ENCODE measurements around the gene PLEKHG4.
A peak's percentile ranks its signal among the peaks of the same experiment; 100 is the strongest.

Gene PLEKHG4

GRCh38 chr16:67311607-67312488, 32.5 kb downstream of the PLEKHG4 start:
- Histone ChIP-seq H3K27me3 (ENCODE audit: insufficient read depth, low read length) (no peaks in the 10 kb centered on the region), H3K27ac (ENCODE audit: low read depth, low read length) (peak overlapping the region; percentile 85), H3K4me3 (ENCODE audit: low read depth, low read length) (no peak overlapping the region), H3K36me3 (ENCODE audit: insufficient read depth, low read length) (no peaks in the 10 kb centered on the region), H3K4me1 (ENCODE audit: control insufficient read depth, insufficient read depth, low read length, unreplicated experiment) (peaks cover 18% of the 10 kb centered on the region), H2AFZ (ENCODE audit: low read length, unreplicated experiment) (no peak overlapping the region), H3K79me2 (ENCODE audit: control insufficient read depth, insufficient read depth, low read length, unreplicated experiment) (no peaks in the 10 kb centered on the region)

- Histone ChIP-seq H3K4me3 (ENCODE audit: low read depth, low read length) (no peak overlapping the region), H3K27me3 (ENCODE audit: insufficient read depth, low read length) (no peaks in the 10 kb centered on the region), H3K79me2 (ENCODE audit: control insufficient read depth, insufficient read depth, low read length, unreplicated experiment) (no peaks in the 10 kb centered on the region), H3K27ac (ENCODE audit: low read depth, low read length) (peak overlapping the region; percentile 85), H2AFZ (ENCODE audit: low read length, unreplicated experiment) (no peak overlapping the region), H3K4me1 (ENCODE audit: control insufficient read depth, insufficient read depth, low read length, unreplicated experiment) (peaks cover 18% of the 10 kb centered on the region), H3K36me3 (ENCODE audit: insufficient read depth, low read length) (no peaks in the 10 kb centered on the region)
Measured at GRCh38 chr16:67312719-67313118, 33.4 kb downstream of the PLEKHG4 start.

GRCh38 chr16:67317853-67318252, 38.5 kb downstream of the PLEKHG4 start:
- Histone ChIP-seq H3K79me2 (ENCODE audit: control insufficient read depth, insufficient read depth, low read length, unreplicated experiment) (no peaks in the 10 kb centered on the region), H3K4me1 (ENCODE audit: control insufficient read depth, insufficient read depth, low read length, unreplicated experiment) (peaks cover 1% of the 10 kb centered on the region), H2AFZ (ENCODE audit: low read length, unreplicated experiment) (no peak overlapping the region), H3K27me3 (ENCODE audit: insufficient read depth, low read length) (peaks cover 3% of the 10 kb centered on the region; the same call in 1 of the 2 replicates), H3K27ac (ENCODE audit: low read depth, low read length) (no peak overlapping the region), H3K4me3 (ENCODE audit: low read depth, low read length) (no peak overlapping the region), H3K36me3 (ENCODE audit: insufficient read depth, low read length) (no peaks in the 10 kb centered on the region)

DNA sequence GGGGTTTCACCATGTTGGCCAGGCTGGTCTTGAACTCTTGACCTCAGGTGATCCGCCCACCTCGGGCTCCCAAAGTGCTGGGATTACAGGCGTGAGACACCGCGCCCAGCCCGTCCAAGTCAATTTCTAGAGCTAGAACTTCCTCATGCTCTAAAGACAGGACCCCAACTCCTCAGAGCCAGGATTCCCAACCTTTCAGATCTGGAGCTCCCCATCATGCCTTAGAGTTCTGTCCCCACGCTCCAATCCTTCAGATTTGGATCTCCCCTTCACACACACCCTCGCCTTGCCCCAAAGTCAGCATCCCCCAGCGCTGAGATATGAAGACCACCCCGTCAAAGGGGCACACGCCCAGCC, 46.8 kb downstream of the PLEKHG4 start:
- Histone ChIP-seq H3K36me3 (ENCODE audit: insufficient read depth, low read length) (no peaks in the 10 kb centered on the region), H3K27me3 (ENCODE audit: insufficient read depth, low read length) (peaks cover 6% of the 10 kb centered on the region; the same call in 1 of the 2 replicates), H2AFZ (ENCODE audit: low read length, unreplicated experiment) (peak overlapping the region; percentile 94), H3K79me2 (ENCODE audit: control insufficient read depth, insufficient read depth, low read length, unreplicated experiment) (no peaks in the 10 kb centered on the region), H3K4me3 (ENCODE audit: low read depth, low read length) (peak overlapping the region; percentile 78), H3K27ac (ENCODE audit: low read depth, low read length) (no peak overlapping the region), H3K4me1 (ENCODE audit: control insufficient read depth, insufficient read depth, low read length, unreplicated experiment) (peaks cover 18% of the 10 kb centered on the region)

- Histone ChIP-seq H3K4me1 (ENCODE audit: control insufficient read depth, insufficient read depth, low read length, unreplicated experiment) (peaks cover 18% of the 10 kb centered on the region), H3K27ac (ENCODE audit: low read depth, low read length) (no peak within 1 kb of the TSS), H3K79me2 (ENCODE audit: control insufficient read depth, insufficient read depth, low read length, unreplicated experiment) (no peaks in the 10 kb centered on the region), H2AFZ (ENCODE audit: low read length, unreplicated experiment) (peak within 1 kb of the TSS; percentile 94), H3K27me3 (ENCODE audit: insufficient read depth, low read length) (peaks cover 6% of the 10 kb centered on the region; the same call in 1 of the 2 replicates), H3K4me3 (ENCODE audit: low read depth, low read length) (peak within 1 kb of the TSS; percentile 78), H3K36me3 (ENCODE audit: insufficient read depth, low read length) (no peaks in the 10 kb centered on the region)
Measured at GRCh38 chr16:67326472-67327309, 47.4 kb downstream of the PLEKHG4 start, which contains the start of the genes KCTD19 and LRRC36. KCTD19 (minus strand) TSS chr16:67326741; CDS start chr16:67326707, 34 bp downstream. LRRC36 (plus strand) TSS chr16:67326815; CDS start chr16:67326863, 48 bp downstream.

GRCh38 chr16:67327743-67328142, 48.4 kb downstream of the PLEKHG4 start:
- Histone ChIP-seq H3K79me2 (ENCODE audit: control insufficient read depth, insufficient read depth, low read length, unreplicated experiment) (no peaks in the 10 kb centered on the region), H3K27me3 (ENCODE audit: insufficient read depth, low read length) (peaks cover 4% of the 10 kb centered on the region; the same call in 1 of the 2 replicates), H3K27ac (ENCODE audit: low read depth, low read length) (no peak overlapping the region), H3K4me1 (ENCODE audit: control insufficient read depth, insufficient read depth, low read length, unreplicated experiment) (peaks cover 18% of the 10 kb centered on the region), H2AFZ (ENCODE audit: low read length, unreplicated experiment) (no peak overlapping the region), H3K4me3 (ENCODE audit: low read depth, low read length) (no peak overlapping the region), H3K36me3 (ENCODE audit: insufficient read depth, low read length) (no peaks in the 10 kb centered on the region)

GRCh38 chr16:67329901-67330300, 50.6 kb downstream of the PLEKHG4 start:
- no peak overlapping the region for H2AFZ ChIP-seq (ENCODE audit: low read length, unreplicated experiment)
- no peaks in the 10 kb centered on the region for H3K79me2 ChIP-seq (ENCODE audit: control insufficient read depth, insufficient read depth, low read length, unreplicated experiment)
- no peaks in the 10 kb centered on the region for H3K27me3 ChIP-seq (ENCODE audit: insufficient read depth, low read length)
- no peak overlapping the region for H3K27ac ChIP-seq (ENCODE audit: low read depth, low read length)
- H3K4me1 ChIP-seq (ENCODE audit: control insufficient read depth, insufficient read depth, low read length, unreplicated experiment) = peaks cover 13% of the 10 kb centered on the region
- no peak overlapping the region for H3K4me3 ChIP-seq (ENCODE audit: low read depth, low read length)
- no peaks in the 10 kb centered on the region for H3K36me3 ChIP-seq (ENCODE audit: insufficient read depth, low read length)

DNA sequence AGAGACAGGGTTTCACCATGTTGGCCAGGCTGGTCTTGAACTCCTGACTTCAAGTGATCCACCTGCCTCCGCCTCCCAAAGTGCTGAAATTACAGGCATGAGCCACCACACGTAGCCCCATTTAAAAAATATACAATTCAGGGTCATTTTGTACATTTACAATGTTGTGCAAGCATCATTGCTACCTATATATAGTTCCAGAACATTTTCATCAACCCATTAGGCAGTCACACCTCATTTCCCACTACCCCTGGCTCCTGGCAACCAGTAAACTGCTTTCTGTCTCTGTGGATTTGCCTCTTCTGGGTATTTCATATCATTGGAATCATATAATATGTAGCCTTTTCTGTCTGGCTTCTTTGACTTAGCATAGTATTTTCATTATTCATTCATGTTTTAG, 54.0 kb downstream of the PLEKHG4 start:
- Histone ChIP-seq H3K27me3 (ENCODE audit: insufficient read depth, low read length) (no peaks in the 10 kb centered on the region), H3K27ac (ENCODE audit: low read depth, low read length) (no peak overlapping the region), H3K4me3 (ENCODE audit: low read depth, low read length) (no peak overlapping the region), H3K36me3 (ENCODE audit: insufficient read depth, low read length) (no peaks in the 10 kb centered on the region), H3K4me1 (ENCODE audit: control insufficient read depth, insufficient read depth, low read length, unreplicated experiment) (peaks cover 13% of the 10 kb centered on the region), H3K79me2 (ENCODE audit: control insufficient read depth, insufficient read depth, low read length, unreplicated experiment) (no peaks in the 10 kb centered on the region), H2AFZ (ENCODE audit: low read length, unreplicated experiment) (no peak overlapping the region)

- Histone ChIP-seq H3K4me1 (ENCODE audit: control insufficient read depth, insufficient read depth, low read length, unreplicated experiment) (peaks cover 5% of the 10 kb centered on the region), H3K4me3 (ENCODE audit: low read depth, low read length) (no peak overlapping the region), H3K27me3 (ENCODE audit: insufficient read depth, low read length) (no peaks in the 10 kb centered on the region), H3K79me2 (ENCODE audit: control insufficient read depth, insufficient read depth, low read length, unreplicated experiment) (no peaks in the 10 kb centered on the region), H3K36me3 (ENCODE audit: insufficient read depth, low read length) (no peaks in the 10 kb centered on the region), H3K27ac (ENCODE audit: low read depth, low read length) (no peak overlapping the region), H2AFZ (ENCODE audit: low read length, unreplicated experiment) (no peak overlapping the region)
Measured at GRCh38 chr16:67336116-67336515, 56.8 kb downstream of the PLEKHG4 start.

DNA sequence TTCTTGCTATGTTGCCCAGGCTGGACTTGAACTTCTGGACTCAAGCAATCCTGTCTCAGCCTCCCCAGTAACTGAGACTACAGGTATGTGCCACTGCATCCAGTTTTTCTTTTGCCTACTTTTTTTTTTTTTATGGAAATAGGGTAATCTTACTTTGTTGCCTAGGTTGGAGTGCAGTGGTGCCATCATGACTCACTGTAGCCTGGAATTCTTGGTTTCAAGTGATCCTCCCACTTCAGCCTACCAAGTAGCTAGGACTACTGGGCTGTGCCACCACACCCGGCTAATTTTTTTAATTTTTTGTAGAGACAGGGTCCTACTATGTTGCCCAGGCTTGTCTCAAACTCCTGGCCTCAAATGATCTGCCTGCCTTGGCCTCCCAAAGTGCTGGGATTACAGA, 57.3 kb downstream of the PLEKHG4 start:
- Histone ChIP-seq H3K36me3 (ENCODE audit: insufficient read depth, low read length) (no peaks in the 10 kb centered on the region), H3K27me3 (ENCODE audit: insufficient read depth, low read length) (no peaks in the 10 kb centered on the region), H3K4me3 (ENCODE audit: low read depth, low read length) (no peak overlapping the region), H3K79me2 (ENCODE audit: control insufficient read depth, insufficient read depth, low read length, unreplicated experiment) (no peaks in the 10 kb centered on the region), H2AFZ (ENCODE audit: low read length, unreplicated experiment) (no peak overlapping the region), H3K27ac (ENCODE audit: low read depth, low read length) (no peak overlapping the region), H3K4me1 (ENCODE audit: control insufficient read depth, insufficient read depth, low read length, unreplicated experiment) (peaks cover 5% of the 10 kb centered on the region)

Data from ACC112 (cell line).